ENCODE results near the gene DCAF6. TPM values are rescaled to one million over a fixed set of nuclear protein-coding genes. Genes with fewer than 3 reads are reported as not detected.
"Not testable (repeated sequence)": the region's sequence is repeated elsewhere in the genome, so short reads cannot be mapped to it uniquely, and the experiment has no call there.

The DCAF6 gene
- total and polyA plus RNA-seq, 3 experiments from 2014 or later = 15.4 to 24.9 (median 24.8) TPM

DNA sequence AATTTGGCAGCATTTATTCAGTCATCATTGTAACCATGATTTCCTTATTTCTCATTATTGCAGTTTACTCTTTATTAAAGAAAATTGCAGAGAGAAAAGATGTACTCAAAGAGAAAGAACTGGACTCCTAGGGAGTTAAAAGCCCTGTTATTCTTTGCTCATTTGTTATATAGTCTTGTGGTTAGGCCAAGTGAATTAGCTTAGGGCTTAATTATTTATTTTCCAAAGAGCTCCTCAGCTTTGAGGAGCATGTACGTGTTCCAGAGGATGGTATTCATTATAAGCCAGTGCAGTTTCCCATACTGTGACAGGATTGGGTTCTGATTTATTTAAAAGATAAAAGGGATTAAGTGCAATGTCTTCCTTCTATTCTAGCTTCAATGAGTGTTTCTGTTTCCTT lies 113.8 kb downstream of the DCAF6 start:
- Mint-ChIP-seq H3K27ac (no peak overlapping the region), H3K36me3 (peaks cover 0 to 29% (median 7%) of the 10 kb centered on the region in 3 donors), H3K27me3 (no peaks in the 10 kb centered on the region), H3K4me1 (peaks cover 11 to 19% (median 17%) of the 10 kb centered on the region in 3 donors), H3K4me3 (no peak overlapping the region), H3K9me3 (no peaks in the 10 kb centered on the region)
- ChIA-PET CTCF (no interaction called here), POLR2A (no interaction called here)
- Histone ChIP-seq H3K27me3 (ENCODE audit: insufficient read depth, low read length, poor library complexity, severe bottlenecking) (no peaks in the 10 kb centered on the region), H3K4me1 (ENCODE audit: insufficient read depth, low read length) (no peaks in the 10 kb centered on the region), H3K4me3 (ENCODE audit: low read length) (no peak overlapping the region), H3K9me3 (ENCODE audit: low read length) (no peaks in the 10 kb centered on the region), H3K36me3 (ENCODE audit: insufficient read depth, low read length) (no peaks in the 10 kb centered on the region), H3K27ac (ENCODE audit: low read depth, low read length) (no peak overlapping the region)
- no peak for DNase-seq

DNA sequence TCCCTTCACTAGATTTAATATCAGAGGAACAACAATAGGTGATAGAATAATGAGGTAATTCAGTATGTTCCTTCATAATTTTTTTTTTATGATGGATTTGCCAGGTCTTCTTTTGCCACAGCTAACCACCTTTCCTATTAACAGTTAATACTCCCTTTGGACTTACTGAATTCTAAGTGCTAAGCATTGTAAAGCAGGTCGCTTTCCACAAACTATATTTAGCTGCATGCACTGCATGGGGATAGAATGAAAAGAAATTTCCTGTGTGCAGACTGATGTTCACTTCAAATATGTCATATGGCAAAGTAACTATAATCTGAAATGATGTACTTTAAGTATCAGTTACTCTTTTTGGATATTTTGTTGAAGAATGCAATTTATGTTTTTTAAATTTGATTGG lies 114.4 kb downstream of the DCAF6 start:
- Mint-ChIP-seq H3K36me3 (peaks cover 3 to 29% (median 7%) of the 10 kb centered on the region in 3 donors), H3K9me3 (peaks cover 0 to 2% (median 2%) of the 10 kb centered on the region in 5 donors), H3K27me3 (no peaks in the 10 kb centered on the region), H3K4me1 (peaks cover 11 to 19% (median 17%) of the 10 kb centered on the region in 3 donors), H3K27ac (no peak overlapping the region), H3K4me3 (no peak overlapping the region)
- DNase-seq = no peak
- no peaks in the 10 kb centered on the region for H3K27me3 ChIP-seq (ENCODE audit: insufficient read depth, low read length, poor library complexity, severe bottlenecking)
- no peak overlapping the region for H3K27ac ChIP-seq (ENCODE audit: low read depth, low read length)
- no peaks in the 10 kb centered on the region for H3K4me1 ChIP-seq (ENCODE audit: insufficient read depth, low read length)
- ChIA-PET POLR2A (no interaction called here), CTCF (no interaction called here)
- H3K36me3 ChIP-seq (ENCODE audit: insufficient read depth, low read length) = no peaks in the 10 kb centered on the region
- H3K9me3 ChIP-seq (ENCODE audit: low read length) = no peaks in the 10 kb centered on the region
- no peak overlapping the region for H3K4me3 ChIP-seq (ENCODE audit: low read length)

DNA sequence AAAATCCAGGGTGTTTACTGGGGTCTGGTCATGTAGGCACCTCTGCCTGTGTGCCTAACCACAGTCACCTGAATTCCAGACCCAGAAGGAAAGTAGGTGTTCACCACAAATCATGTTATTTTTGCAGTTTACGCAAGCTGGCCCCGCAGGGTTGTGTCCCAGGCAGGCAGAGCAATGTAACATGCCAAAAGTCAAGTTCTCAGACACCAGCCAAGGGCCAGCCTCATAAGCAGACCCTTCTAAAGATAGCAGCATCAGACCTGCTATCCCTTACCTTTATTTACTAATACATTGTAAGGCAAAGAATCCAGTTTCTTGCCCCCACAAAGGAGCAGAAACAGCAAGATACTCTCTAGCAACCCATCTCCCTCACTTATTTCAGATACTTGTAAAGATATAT lies 117.2 kb downstream of the DCAF6 start:
- Mint-ChIP-seq H3K27me3 (no peaks in the 10 kb centered on the region), H3K27ac (peak overlapping the region in 3 of 8 donors; percentile 24 to 55 (median 43)), H3K36me3 (peaks cover 3 to 35% (median 4%) of the 10 kb centered on the region in 3 donors), H3K9me3 (peaks cover 0 to 4% (median 2%) of the 10 kb centered on the region in 5 donors), H3K4me3 (no peak overlapping the region), H3K4me1 (peaks cover 11 to 19% (median 17%) of the 10 kb centered on the region in 3 donors)
- no peak overlapping the region for H3K27ac ChIP-seq (ENCODE audit: low read depth, low read length)
- no peak for DNase-seq
- ChIA-PET CTCF (no interaction called here), POLR2A (no interaction called here)
- H3K27me3 ChIP-seq (ENCODE audit: insufficient read depth, low read length, poor library complexity, severe bottlenecking) = no peaks in the 10 kb centered on the region
- no peaks in the 10 kb centered on the region for H3K9me3 ChIP-seq (ENCODE audit: low read length)
- H3K36me3 ChIP-seq (ENCODE audit: insufficient read depth, low read length) = no peaks in the 10 kb centered on the region
- H3K4me1 ChIP-seq (ENCODE audit: insufficient read depth, low read length) = no peaks in the 10 kb centered on the region
- H3K4me3 ChIP-seq (ENCODE audit: low read length) = no peak overlapping the region

DNA sequence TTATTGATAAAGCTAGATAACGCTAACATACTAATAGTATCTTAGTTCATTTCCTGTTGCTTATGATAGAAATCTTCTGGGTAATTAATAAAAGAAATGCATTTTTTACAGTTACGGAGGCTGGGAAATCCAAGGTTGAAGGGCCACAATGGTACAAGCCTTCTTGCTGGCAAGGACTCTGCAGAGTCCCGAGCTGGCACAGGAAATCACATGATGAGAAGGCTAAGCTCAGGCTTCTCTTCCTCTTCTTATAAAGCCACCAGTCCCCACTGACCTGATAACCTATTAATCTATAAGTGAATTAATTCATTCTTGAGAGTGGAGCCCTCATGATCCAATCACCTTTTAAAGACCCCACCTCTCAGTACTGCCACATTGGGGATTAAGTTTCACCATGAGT lies 117.6 kb downstream of the DCAF6 start:
- Mint-ChIP-seq H3K27ac (peak overlapping the region in 2 of 8 donors; percentile 5 to 43), H3K4me1 (peaks cover 11 to 19% (median 17%) of the 10 kb centered on the region in 3 donors), H3K36me3 (peaks cover 3 to 34% (median 4%) of the 10 kb centered on the region in 3 donors), H3K9me3 (peaks cover 0 to 4% (median 2%) of the 10 kb centered on the region in 5 donors), H3K4me3 (peak overlapping the region in 1 of 7 donors; percentile 29), H3K27me3 (no peaks in the 10 kb centered on the region)
- Histone ChIP-seq H3K9me3 (ENCODE audit: low read length) (no peaks in the 10 kb centered on the region), H3K4me3 (ENCODE audit: low read length) (no peak overlapping the region), H3K27me3 (ENCODE audit: insufficient read depth, low read length, poor library complexity, severe bottlenecking) (no peaks in the 10 kb centered on the region), H3K36me3 (ENCODE audit: insufficient read depth, low read length) (no peaks in the 10 kb centered on the region), H3K27ac (ENCODE audit: low read depth, low read length) (no peak overlapping the region), H3K4me1 (ENCODE audit: insufficient read depth, low read length) (no peaks in the 10 kb centered on the region)
- ChIA-PET POLR2A (no interaction called here), CTCF (no interaction called here)
- DNase-seq = no peak

DNA sequence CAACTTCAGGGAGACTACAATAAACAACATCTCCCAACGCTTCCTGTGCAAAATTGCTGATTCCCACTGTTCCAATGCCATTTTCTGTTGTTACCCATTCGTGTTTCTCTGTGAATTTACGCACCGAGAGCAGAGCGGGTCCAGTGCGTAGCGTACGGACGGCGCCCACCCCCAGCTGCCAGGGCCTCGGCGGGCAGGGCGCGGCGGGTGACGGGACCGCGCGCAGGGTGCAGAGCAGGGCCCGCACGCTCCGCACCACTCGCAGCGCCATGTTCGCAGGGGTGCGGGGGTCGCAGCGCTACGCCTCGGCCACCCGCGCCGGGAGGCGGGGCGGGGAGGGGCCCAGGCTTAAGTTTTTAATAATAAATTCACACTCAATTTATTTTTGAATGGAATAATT lies 119.7 kb downstream of the DCAF6 start:
- H3K36me3 ChIP-seq (ENCODE audit: insufficient read depth, low read length); H3K27me3 ChIP-seq (ENCODE audit: insufficient read depth, low read length, poor library complexity, severe bottlenecking); DNase-seq; H3K9me3 Mint-ChIP-seq; H3K27ac Mint-ChIP-seq; H3K9me3 ChIP-seq (ENCODE audit: low read length); H3K4me3 Mint-ChIP-seq; H3K4me1 ChIP-seq (ENCODE audit: insufficient read depth, low read length); H3K27me3 Mint-ChIP-seq; H3K27ac ChIP-seq (ENCODE audit: low read depth, low read length); CTCF ChIA-PET; POLR2A ChIA-PET; H3K4me3 ChIP-seq (ENCODE audit: low read length): not testable (repeated sequence)
- Mint-ChIP-seq H3K4me1 (peaks cover 14 to 23% (median 17%) of the 10 kb centered on the region in 3 donors), H3K36me3 (peaks cover 4 to 32% (median 4%) of the 10 kb centered on the region in 3 donors)

DNA sequence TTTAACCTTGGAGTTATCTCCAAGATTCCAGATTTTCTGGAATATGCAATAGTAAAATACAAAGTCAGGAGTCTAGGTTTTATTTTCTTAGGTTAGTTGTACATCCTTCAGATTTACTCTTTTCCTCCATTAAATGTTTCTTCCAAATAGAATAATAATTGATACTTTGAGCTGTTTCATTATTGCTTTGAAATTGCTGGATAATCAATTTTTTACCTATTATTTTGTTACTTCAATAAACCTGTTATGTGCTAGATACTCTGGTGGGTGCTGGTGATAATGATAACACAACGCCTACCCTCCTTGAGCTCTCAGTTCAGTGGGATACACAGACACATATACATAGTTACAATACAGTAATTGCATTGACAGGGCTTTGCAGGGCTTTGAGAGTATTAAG lies 120.9 kb downstream of the DCAF6 start:
- Mint-ChIP-seq H3K27me3 (no peaks in the 10 kb centered on the region), H3K9me3 (peaks cover 0 to 4% (median 2%) of the 10 kb centered on the region in 5 donors), H3K4me3 (no peak overlapping the region), H3K36me3 (peaks cover 4 to 29% (median 4%) of the 10 kb centered on the region in 3 donors), H3K4me1 (peaks cover 14 to 23% (median 17%) of the 10 kb centered on the region in 3 donors), H3K27ac (no peak overlapping the region)
- Histone ChIP-seq H3K4me3 (ENCODE audit: low read length) (no peak overlapping the region), H3K9me3 (ENCODE audit: low read length) (no peaks in the 10 kb centered on the region), H3K27me3 (ENCODE audit: insufficient read depth, low read length, poor library complexity, severe bottlenecking) (no peaks in the 10 kb centered on the region), H3K4me1 (ENCODE audit: insufficient read depth, low read length) (no peaks in the 10 kb centered on the region), H3K27ac (ENCODE audit: low read depth, low read length) (no peak overlapping the region), H3K36me3 (ENCODE audit: insufficient read depth, low read length) (no peaks in the 10 kb centered on the region)
- no peak for DNase-seq
- ChIA-PET CTCF (no interaction called here), POLR2A (no interaction called here)

- POLR2A ChIA-PET = no interaction called here
- CTCF ChIA-PET = no interaction called here
- no peak overlapping the region for H3K4me3 Mint-ChIP-seq
- Histone ChIP-seq H3K4me1 (ENCODE audit: insufficient read depth, low read length) (no peaks in the 10 kb centered on the region), H3K4me3 (ENCODE audit: low read length) (no peak overlapping the region), H3K36me3 (ENCODE audit: insufficient read depth, low read length) (no peaks in the 10 kb centered on the region), H3K9me3 (ENCODE audit: low read length) (no peaks in the 10 kb centered on the region), H3K27ac (ENCODE audit: low read depth, low read length) (no peak overlapping the region), H3K27me3 (ENCODE audit: insufficient read depth, low read length, poor library complexity, severe bottlenecking) (no peaks in the 10 kb centered on the region)
- H3K4me1 Mint-ChIP-seq = peaks cover 12 to 18% (median 14%) of the 10 kb centered on the region in 3 donors
- H3K27ac Mint-ChIP-seq = no peak overlapping the region
- no peak for DNase-seq
- peaks cover 0 to 4% (median 2%) of the 10 kb centered on the region in 5 donors for H3K9me3 Mint-ChIP-seq
- H3K36me3 Mint-ChIP-seq = peaks cover 4 to 29% (median 4%) of the 10 kb centered on the region in 3 donors
- no peaks in the 10 kb centered on the region for H3K27me3 Mint-ChIP-seq
Observed at GRCh38 chr1:168057921-168058320, 121.4 kb downstream of the DCAF6 start.

DNA sequence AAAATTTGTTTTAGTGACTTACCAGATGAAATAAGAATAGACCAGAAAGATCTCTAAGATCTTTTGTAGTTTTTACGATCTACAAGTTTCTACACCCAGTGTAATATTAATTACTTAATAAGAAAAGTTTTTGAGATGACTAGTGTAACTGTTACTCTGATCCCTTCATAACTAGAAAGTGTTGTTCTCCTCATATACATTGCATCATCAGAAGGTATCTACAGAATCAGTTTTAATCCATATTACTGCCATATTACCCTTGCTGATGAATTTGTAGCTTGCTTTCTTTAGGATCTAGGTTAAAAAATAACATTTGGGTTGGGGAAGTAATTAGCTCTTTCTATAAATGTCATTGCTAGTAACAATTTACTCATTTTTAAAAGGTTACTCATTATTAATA lies 127.7 kb downstream of the DCAF6 start:
- no peak overlapping the region for H3K27ac Mint-ChIP-seq
- H3K4me1 Mint-ChIP-seq = peaks cover 0 to 3% (median 3%) of the 10 kb centered on the region in 3 donors
- H3K27ac ChIP-seq (ENCODE audit: low read depth, low read length) = no peak overlapping the region
- H3K27me3 ChIP-seq (ENCODE audit: insufficient read depth, low read length, poor library complexity, severe bottlenecking) = no peaks in the 10 kb centered on the region
- no peaks in the 10 kb centered on the region for H3K9me3 Mint-ChIP-seq
- ChIA-PET CTCF (no interaction called here), POLR2A (interaction anchor here (0.6 to 0.7 kb wide), 2 partner anchors 21 to 46 kb away, joined by 5 to 6 read pairs; no protein-coding TSS in a partner anchor)
- no peak overlapping the region for H3K4me3 Mint-ChIP-seq
- H3K9me3 ChIP-seq (ENCODE audit: low read length) = no peaks in the 10 kb centered on the region
- H3K36me3 Mint-ChIP-seq = peaks cover 0 to 50% (median 25%) of the 10 kb centered on the region in 3 donors
- no peak for DNase-seq
- H3K36me3 ChIP-seq (ENCODE audit: insufficient read depth, low read length) = peaks cover 5% of the 10 kb centered on the region
- no peaks in the 10 kb centered on the region for H3K27me3 Mint-ChIP-seq
- no peak overlapping the region for H3K4me3 ChIP-seq (ENCODE audit: low read length)
- no peaks in the 10 kb centered on the region for H3K4me1 ChIP-seq (ENCODE audit: insufficient read depth, low read length)
